HepG2 (cell line): ENCODE results near the gene CTNNBIP1. TPM values are rescaled to one million over a fixed set of nuclear protein-coding genes. Genes with fewer than 3 reads are reported as not detected.

ENCODE experiments used
- ATF4 ChIP-seq, 2 experiments: fragments of 450-650 bp in 1 of 2; sonication (generic) in 1 of 2; formaldehyde crosslinking; IDR thresholded peaks; 2 replicates each; pipeline versions ENCODE4 v1.5.0 to v1.8.0; 2020 to 2022; ENCODE audit warnings: mild to moderate bottlenecking in 1 of 2, missing genetic modification reagents in 1 of 2
- ELF1 ChIP-seq: sonication (generic); formaldehyde crosslinking; IDR thresholded peaks from 2 replicates; pipeline ENCODE4 v1.4.0; 2020; ENCODE audit warnings: missing genetic modification reagents
- FOXA3 ChIP-seq: IDR thresholded peaks from 2 replicates; pipeline ENCODE4 v1.6.1; 2016; ENCODE audit warnings: missing genetic modification reagents, missing compliant biosample characterization
- FOXP1 ChIP-seq, 2 experiments: fragments of 450-650 bp in 1 of 2; IDR thresholded peaks; 2 replicates each; pipeline ENCODE4 v1.6.1; 2017 to 2018; ENCODE audit warnings: antibody characterized with exemption in 1 of 2
- HCFC1 ChIP-seq: fragments of 150-350 bp; IDR thresholded peaks from 2 replicates; pipeline ENCODE4 v1.6.1; 2014; ENCODE audit warnings: low read depth, low read length
- HNRNPLL ChIP-seq: fragments of 200-400 bp; formaldehyde crosslinking; IDR thresholded peaks from 2 replicates; pipeline ENCODE4 v1.6.1; 2017; ENCODE audit warnings: mild to moderate bottlenecking, low read depth, low read length; ENCODE audit not compliant: poor library complexity, severe bottlenecking
- MED1 ChIP-seq: sonication (generic); formaldehyde crosslinking; IDR thresholded peaks from 2 replicates; pipeline ENCODE4 v1.4.0; 2020; ENCODE audit warnings: missing genetic modification reagents
- NCOA2 ChIP-seq: sonication (generic); formaldehyde crosslinking; IDR thresholded peaks from 2 replicates; pipeline ENCODE4 v1.8.0; 2022; ENCODE audit warnings: inconsistent platforms
- PATZ1 ChIP-seq: sonication (generic); formaldehyde crosslinking; IDR thresholded peaks from 2 replicates; pipeline ENCODE4 v1.4.0; 2020; ENCODE audit warnings: missing genetic modification reagents
- PHF5A ChIP-seq: IDR thresholded peaks from one replicate; pipeline ENCODE4 v1.6.1; 2018; ENCODE audit warnings: low read depth, missing genetic modification reagents; ENCODE audit not compliant: unreplicated experiment
- POLR2AphosphoS5 ChIP-seq: IDR thresholded peaks from 2 replicates; pipeline ENCODE4 v1.6.1; 2012; ENCODE audit warnings: low read depth, low read length
- THAP9 ChIP-seq: sonication (generic); formaldehyde crosslinking; IDR thresholded peaks from 2 replicates; pipeline ENCODE4; 2020; ENCODE audit warnings: missing genetic modification reagents, mild to moderate bottlenecking, borderline replicate concordance
- ZBTB26 ChIP-seq: IDR thresholded peaks from 2 replicates; pipeline ENCODE4 v1.6.1; 2016; ENCODE audit warnings: missing compliant biosample characterization, missing genetic modification reagents, borderline replicate concordance
- ZNF674 ChIP-seq: sonication (generic); formaldehyde crosslinking; IDR thresholded peaks from 2 replicates; pipeline ENCODE4 v1.5.0; 2020; ENCODE audit warnings: low read depth, mild to moderate bottlenecking, missing genetic modification reagents
- polyA plus RNA-seq, 8 experiments: library from polyadenylated mRNA; depleted of rRNA in 3 of 8; stranded (reverse) in 7 of 8; unstranded in 1 of 8; fragments of >200 nt; fragmentation: Illumina TruSeq in 4 of 8; extraction: Trizol in 4 of 8; gene quantifications; 2 replicates each; pipeline versions ENCODE4 v1.2.1 to v1.2.3, GENCODE V29; 2011 to 2016; ENCODE audit warnings: low read depth in 4 of 8, missing spikeins in 1 of 8, mixed read lengths in 1 of 8; ENCODE audit not compliant: insufficient read depth in 1 of 8
- total RNA-seq, 5 experiments: library from RNA; depleted of rRNA; stranded (reverse); fragments of >200 nt; fragmentation: Illumina TruSeq; extraction: Trizol; gene quantifications; 2 replicates each; pipeline ENCODE4 v1.2.3, GENCODE V29; 2016; ENCODE audit warnings: low read depth in 1 of 5
- TF ChIP-seq, protein P1 (sequence below): sonication (generic); formaldehyde crosslinking; IDR thresholded peaks from 2 replicates; pipeline ENCODE4 v1.4.0; 2020; ENCODE audit warnings: missing genetic modification reagents
- TF ChIP-seq, protein P2 (sequence below): sonication (generic); formaldehyde crosslinking; IDR thresholded peaks from 2 replicates; pipeline ENCODE4 v1.5.1; 2020; ENCODE audit warnings: mild to moderate bottlenecking, moderate library complexity, missing genetic modification reagents
- TF ChIP-seq, protein P3 (sequence below): IDR thresholded peaks from 2 replicates; pipeline ENCODE4 v1.6.1; 2012; ENCODE audit warnings: inconsistent platforms

Gene CTNNBIP1
- total and polyA plus RNA-seq, 2 of the 13 experiments (the other 11 are each of a cell fraction or from before 2014, with no cell fraction given), result 71.7 to 83.0 TPM

GRCh38 chr1:9912264-9912936 lies 2.3 kb upstream of the CTNNBIP1 start (continued):
- TF ChIP-seq HNRNPLL (no peak), ZBTB26 (no peak), NCOA2 (CRISPR knock-in tag) (peak; percentile 25; the same call in 1 of the 2 replicates), FOXP1 (IDR thresholded peaks at IDR 0.05) (no peak), FOXP1 (CRISPR knock-in tag; IDR thresholded peaks at IDR 0.05) (no peak), POLR2AphosphoS5 (0 out of 2 replicates have a peak, but pooled peaks have one; percentile 28), FOXA3 (CRISPR knock-in tag) (0 out of 2 replicates have a peak, but pooled peaks have one; percentile 21), ATF4 (CRISPR knock-in tag; IDR thresholded peaks at IDR 0.05) (no peak), PHF5A (CRISPR knock-in tag) (no peak), PATZ1 (no peak), ZNF674 (no peak), HCFC1 (no peak), MED1 (0 out of 2 replicates have a peak, but pooled peaks have one; percentile 23), ELF1 (0 out of 2 replicates have a peak, but pooled peaks have one; percentile 39), THAP9 (CRISPR knock-in tag) (no peak)
- TF ChIP-seq, protein P1, sequence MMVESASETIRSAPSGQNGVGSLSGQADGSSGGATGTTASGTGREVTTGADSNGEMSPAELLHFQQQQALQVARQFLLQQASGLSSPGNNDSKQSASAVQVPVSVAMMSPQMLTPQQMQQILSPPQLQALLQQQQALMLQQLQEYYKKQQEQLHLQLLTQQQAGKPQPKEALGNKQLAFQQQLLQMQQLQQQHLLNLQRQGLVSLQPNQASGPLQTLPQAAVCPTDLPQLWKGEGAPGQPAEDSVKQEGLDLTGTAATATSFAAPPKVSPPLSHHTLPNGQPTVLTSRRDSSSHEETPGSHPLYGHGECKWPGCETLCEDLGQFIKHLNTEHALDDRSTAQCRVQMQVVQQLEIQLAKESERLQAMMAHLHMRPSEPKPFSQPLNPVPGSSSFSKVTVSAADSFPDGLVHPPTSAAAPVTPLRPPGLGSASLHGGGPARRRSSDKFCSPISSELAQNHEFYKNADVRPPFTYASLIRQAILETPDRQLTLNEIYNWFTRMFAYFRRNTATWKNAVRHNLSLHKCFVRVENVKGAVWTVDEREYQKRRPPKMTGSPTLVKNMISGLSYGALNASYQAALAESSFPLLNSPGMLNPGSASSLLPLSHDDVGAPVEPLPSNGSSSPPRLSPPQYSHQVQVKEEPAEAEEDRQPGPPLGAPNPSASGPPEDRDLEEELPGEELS, result 0 out of 2 replicates have a peak, but pooled peaks have one; percentile 13
- TF ChIP-seq, protein P2, sequence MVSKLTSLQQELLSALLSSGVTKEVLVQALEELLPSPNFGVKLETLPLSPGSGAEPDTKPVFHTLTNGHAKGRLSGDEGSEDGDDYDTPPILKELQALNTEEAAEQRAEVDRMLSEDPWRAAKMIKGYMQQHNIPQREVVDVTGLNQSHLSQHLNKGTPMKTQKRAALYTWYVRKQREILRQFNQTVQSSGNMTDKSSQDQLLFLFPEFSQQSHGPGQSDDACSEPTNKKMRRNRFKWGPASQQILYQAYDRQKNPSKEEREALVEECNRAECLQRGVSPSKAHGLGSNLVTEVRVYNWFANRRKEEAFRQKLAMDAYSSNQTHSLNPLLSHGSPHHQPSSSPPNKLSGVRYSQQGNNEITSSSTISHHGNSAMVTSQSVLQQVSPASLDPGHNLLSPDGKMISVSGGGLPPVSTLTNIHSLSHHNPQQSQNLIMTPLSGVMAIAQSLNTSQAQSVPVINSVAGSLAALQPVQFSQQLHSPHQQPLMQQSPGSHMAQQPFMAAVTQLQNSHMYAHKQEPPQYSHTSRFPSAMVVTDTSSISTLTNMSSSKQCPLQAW (CRISPR knock-in tag), result peak; percentile 20; the same call in 1 of the 2 replicates
- TF ChIP-seq, protein P3, sequence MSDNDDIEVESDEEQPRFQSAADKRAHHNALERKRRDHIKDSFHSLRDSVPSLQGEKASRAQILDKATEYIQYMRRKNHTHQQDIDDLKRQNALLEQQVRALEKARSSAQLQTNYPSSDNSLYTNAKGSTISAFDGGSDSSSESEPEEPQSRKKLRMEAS, result 0 out of 2 replicates have a peak, but pooled peaks have one; percentile 21
